ENCODE data around the gene STARD8. TPM values are rescaled to one million over a fixed set of nuclear protein-coding genes. Genes with fewer than 3 reads are reported as not detected.

The STARD8 gene
- total and polyA plus RNA-seq, 2 donors from 2014 or later: 12.7 to 23.4 TPM

DNA sequence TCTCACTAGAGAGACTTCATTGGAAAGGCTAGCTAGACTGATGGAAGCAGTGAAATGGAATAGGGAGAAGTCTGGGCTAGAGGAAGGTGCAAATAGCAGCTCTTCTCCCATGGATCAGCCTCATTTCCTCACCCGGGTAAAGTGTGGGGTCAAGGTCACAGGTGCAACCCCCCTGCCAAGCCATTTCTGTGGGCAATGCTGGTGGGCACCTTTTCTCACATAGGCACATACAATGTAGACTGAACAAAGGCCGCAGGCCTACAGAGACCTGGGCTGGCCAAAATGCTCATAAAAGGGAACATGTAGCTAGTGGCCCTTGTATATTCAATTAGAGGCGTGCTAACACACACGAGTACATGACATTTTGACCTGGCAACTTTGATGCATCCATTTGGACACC is 109.9 kb downstream of the STARD8 start:
- Histone ChIP-seq H3K4me3 (ENCODE audit: low read length in 3 of 3) (no peak overlapping the region), H3K27me3 (ENCODE audit: control insufficient read depth, insufficient read depth, low read length) (no peaks in the 10 kb centered on the region), H3K9ac (ENCODE audit: low read length in 3 of 3) (no peak overlapping the region), H3K36me3 (ENCODE audit: control insufficient read depth in 2 of 3, insufficient read depth in 3 of 3, low read length in 3 of 3) (no peaks in the 10 kb centered on the region), H3K4me1 (ENCODE audit: control insufficient read depth in 2 of 3, insufficient read depth in 2 of 3, low read depth in 1 of 3, low read length in 3 of 3) (no peaks in the 10 kb centered on the region), H3K9me3 (ENCODE audit: control insufficient read depth in 2 of 3, insufficient read depth in 1 of 3, low read length in 3 of 3) (no peaks in the 10 kb centered on the region), H3K27ac (ENCODE audit: low read depth in 2 of 2, low read length in 2 of 2) (no peak overlapping the region)
- intact Hi-C loops (cut with DNase I): no loop called here
- FAIRE-seq (no peak), DNase-seq (no peak)
- TF ChIP-seq, protein P1, sequence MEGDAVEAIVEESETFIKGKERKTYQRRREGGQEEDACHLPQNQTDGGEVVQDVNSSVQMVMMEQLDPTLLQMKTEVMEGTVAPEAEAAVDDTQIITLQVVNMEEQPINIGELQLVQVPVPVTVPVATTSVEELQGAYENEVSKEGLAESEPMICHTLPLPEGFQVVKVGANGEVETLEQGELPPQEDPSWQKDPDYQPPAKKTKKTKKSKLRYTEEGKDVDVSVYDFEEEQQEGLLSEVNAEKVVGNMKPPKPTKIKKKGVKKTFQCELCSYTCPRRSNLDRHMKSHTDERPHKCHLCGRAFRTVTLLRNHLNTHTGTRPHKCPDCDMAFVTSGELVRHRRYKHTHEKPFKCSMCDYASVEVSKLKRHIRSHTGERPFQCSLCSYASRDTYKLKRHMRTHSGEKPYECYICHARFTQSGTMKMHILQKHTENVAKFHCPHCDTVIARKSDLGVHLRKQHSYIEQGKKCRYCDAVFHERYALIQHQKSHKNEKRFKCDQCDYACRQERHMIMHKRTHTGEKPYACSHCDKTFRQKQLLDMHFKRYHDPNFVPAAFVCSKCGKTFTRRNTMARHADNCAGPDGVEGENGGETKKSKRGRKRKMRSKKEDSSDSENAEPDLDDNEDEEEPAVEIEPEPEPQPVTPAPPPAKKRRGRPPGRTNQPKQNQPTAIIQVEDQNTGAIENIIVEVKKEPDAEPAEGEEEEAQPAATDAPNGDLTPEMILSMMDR (IDR thresholded peaks at IDR 0.05; ENCODE audit: borderline replicate concordance, extremely low read depth, insufficient read depth): no peak

DNA sequence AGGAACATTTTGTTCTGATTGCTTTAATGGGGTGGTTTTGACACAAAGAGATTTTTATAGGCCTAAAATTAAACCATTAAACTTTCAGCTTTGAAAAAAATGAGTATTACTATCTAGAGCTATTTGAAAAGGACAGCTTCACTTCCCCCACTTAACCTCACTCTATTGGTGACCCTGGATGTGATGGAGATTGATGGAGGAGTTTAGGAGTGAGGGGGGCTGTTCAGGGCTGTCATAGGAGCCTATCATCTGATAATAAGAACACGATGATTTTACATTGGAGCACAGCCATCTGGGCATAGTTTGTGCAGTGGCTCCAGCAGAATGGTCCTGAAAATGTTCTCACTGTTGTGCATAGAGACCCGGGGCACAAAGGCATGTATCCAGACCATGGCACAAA is 110.3 kb downstream of the STARD8 start:
- no peak for DNase-seq
- intact Hi-C loops (cut with DNase I): no loop called here
- Histone ChIP-seq H3K27ac (ENCODE audit: low read depth in 2 of 2, low read length in 2 of 2) (no peak overlapping the region), H3K9ac (ENCODE audit: low read length in 3 of 3) (no peak overlapping the region), H3K27me3 (ENCODE audit: control insufficient read depth, insufficient read depth, low read length) (no peaks in the 10 kb centered on the region), H3K4me3 (ENCODE audit: low read length in 3 of 3) (no peak overlapping the region), H3K9me3 (ENCODE audit: control insufficient read depth in 2 of 3, insufficient read depth in 1 of 3, low read length in 3 of 3) (no peaks in the 10 kb centered on the region), H3K4me1 (ENCODE audit: control insufficient read depth in 2 of 3, insufficient read depth in 2 of 3, low read depth in 1 of 3, low read length in 3 of 3) (no peaks in the 10 kb centered on the region), H3K36me3 (ENCODE audit: control insufficient read depth in 2 of 3, insufficient read depth in 3 of 3, low read length in 3 of 3) (no peaks in the 10 kb centered on the region)
- TF ChIP-seq, protein P1 (IDR thresholded peaks at IDR 0.05; ENCODE audit: borderline replicate concordance, extremely low read depth, insufficient read depth): no peak
- no peak for FAIRE-seq

DNA sequence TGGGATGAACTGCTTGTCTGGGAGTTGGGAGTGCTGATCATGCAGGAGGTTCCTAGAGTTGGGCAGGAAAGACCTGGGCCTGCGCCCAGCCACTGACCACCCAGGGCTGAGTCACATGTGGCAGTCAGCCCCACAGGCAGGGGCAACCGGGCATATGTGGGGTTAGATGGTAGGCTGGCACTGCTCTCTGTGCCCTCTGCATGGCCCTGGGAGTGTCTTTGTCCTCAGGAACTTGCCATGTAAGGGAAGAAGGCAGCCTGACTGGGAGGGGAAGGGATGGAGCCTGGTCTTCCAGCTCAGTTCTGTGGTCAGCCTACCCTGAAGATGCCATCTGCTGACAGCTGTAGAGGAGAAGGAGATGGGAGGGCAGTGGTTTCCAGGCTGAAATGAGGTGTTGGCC is 111.2 kb downstream of the STARD8 start:
- no peak overlapping the region for H3K9ac ChIP-seq (ENCODE audit: low read length in 3 of 3)
- FAIRE-seq (no peak), DNase-seq (no peak)
- intact Hi-C loops (cut with DNase I): no loop called here
- H3K36me3 ChIP-seq (ENCODE audit: control insufficient read depth in 2 of 3, insufficient read depth in 3 of 3, low read length in 3 of 3): no peaks in the 10 kb centered on the region
- H3K4me3 ChIP-seq (ENCODE audit: low read length in 3 of 3): no peak overlapping the region
- TF ChIP-seq, protein P1 (IDR thresholded peaks at IDR 0.05; ENCODE audit: borderline replicate concordance, extremely low read depth, insufficient read depth): no peak
- no peaks in the 10 kb centered on the region for H3K27me3 ChIP-seq (ENCODE audit: control insufficient read depth, insufficient read depth, low read length)
- no peaks in the 10 kb centered on the region for H3K9me3 ChIP-seq (ENCODE audit: control insufficient read depth in 2 of 3, insufficient read depth in 1 of 3, low read length in 3 of 3)
- no peaks in the 10 kb centered on the region for H3K4me1 ChIP-seq (ENCODE audit: control insufficient read depth in 2 of 3, insufficient read depth in 2 of 3, low read depth in 1 of 3, low read length in 3 of 3)
- no peak overlapping the region for H3K27ac ChIP-seq (ENCODE audit: low read depth in 2 of 2, low read length in 2 of 2)

DNA sequence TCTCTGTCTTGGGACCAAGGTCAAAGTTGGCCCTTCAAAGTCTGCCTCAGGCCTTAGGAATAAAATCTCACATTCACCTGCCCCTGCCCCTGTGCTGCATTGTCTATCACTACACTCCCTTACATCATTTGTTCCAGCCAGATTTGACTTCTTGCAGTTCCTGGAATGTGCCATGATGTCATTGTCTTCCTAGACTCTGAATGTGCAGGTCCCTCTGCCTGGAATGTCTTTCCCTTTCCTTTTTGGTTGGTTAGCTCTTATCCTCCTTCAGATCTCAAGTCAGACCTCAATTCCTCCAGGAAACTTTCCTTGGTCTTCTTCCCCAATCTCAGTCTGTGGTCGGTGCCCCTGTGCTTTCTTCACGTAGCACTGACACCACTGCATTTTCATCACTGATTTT is 113.6 kb downstream of the STARD8 start:
- DNase-seq (no peak), FAIRE-seq (no peak)
- Histone ChIP-seq H3K27me3 (ENCODE audit: control insufficient read depth, insufficient read depth, low read length) (no peaks in the 10 kb centered on the region), H3K9me3 (ENCODE audit: control insufficient read depth in 2 of 3, insufficient read depth in 1 of 3, low read length in 3 of 3) (no peaks in the 10 kb centered on the region), H3K9ac (ENCODE audit: low read length in 3 of 3) (no peak overlapping the region), H3K36me3 (ENCODE audit: control insufficient read depth in 2 of 3, insufficient read depth in 3 of 3, low read length in 3 of 3) (no peaks in the 10 kb centered on the region), H3K27ac (ENCODE audit: low read depth in 2 of 2, low read length in 2 of 2) (no peak overlapping the region), H3K4me1 (ENCODE audit: control insufficient read depth in 2 of 3, insufficient read depth in 2 of 3, low read depth in 1 of 3, low read length in 3 of 3) (no peaks in the 10 kb centered on the region), H3K4me3 (ENCODE audit: low read length in 3 of 3) (no peak overlapping the region)
- intact Hi-C loops (cut with DNase I): no loop called here
- TF ChIP-seq, protein P1 (IDR thresholded peaks at IDR 0.05; ENCODE audit: borderline replicate concordance, extremely low read depth, insufficient read depth): no peak

All from kidney (tissue), 14 donors.